Measurements from ENCODE around the gene MRPL39.

The MRPL39 gene

GRCh38 chr21:25608044-25608737, 910 bp upstream of the MRPL39 start:
- no peak for TF ChIP-seq SUZ12 (IDR thresholded peaks at IDR 0.05; ENCODE audit: extremely low read depth, insufficient read depth, insufficient read length)
- TF ChIP-seq ZNF274 (IDR thresholded peaks at IDR 0.05; ENCODE audit: low read depth, low read length) = no peak
- no peak for TF ChIP-seq YY1 (IDR thresholded peaks at IDR 0.05; ENCODE audit: insufficient read depth, insufficient read length)
- peak; percentile 85 for DNase-seq (ENCODE audit: low read depth, low spot score)
- H3K9me3 ChIP-seq (ENCODE audit: insufficient read depth, low read length) = no peaks in the 10 kb centered on the region
- no peaks in the 10 kb centered on the region for H3K27me3 ChIP-seq (ENCODE audit: insufficient read depth, insufficient read length)
- H3K4me1 ChIP-seq (ENCODE audit: insufficient read depth, insufficient read length) = no peaks in the 10 kb centered on the region
- peak overlapping the region; percentile 69 for H3K9ac ChIP-seq (ENCODE audit: insufficient read length, low read depth)
- H3K36me3 ChIP-seq (ENCODE audit: insufficient read depth, insufficient read length, low read length) = peaks cover 31% of the 10 kb centered on the region
- peak overlapping the region; percentile 93 for H3K4me3 ChIP-seq (ENCODE audit: insufficient read length, low read depth)

- TF ChIP-seq ZNF274 (IDR thresholded peaks at IDR 0.05; ENCODE audit: low read depth, low read length) = no peak
- no peak for TF ChIP-seq YY1 (IDR thresholded peaks at IDR 0.05; ENCODE audit: insufficient read depth, insufficient read length)
- no peak for TF ChIP-seq SUZ12 (IDR thresholded peaks at IDR 0.05; ENCODE audit: extremely low read depth, insufficient read depth, insufficient read length)
- Histone ChIP-seq H3K4me3 (ENCODE audit: insufficient read length, low read depth) (no peak overlapping the region), H3K9me3 (ENCODE audit: insufficient read depth, low read length) (no peaks in the 10 kb centered on the region), H3K9ac (ENCODE audit: insufficient read length, low read depth) (no peak overlapping the region), H3K27me3 (ENCODE audit: insufficient read depth, insufficient read length) (no peaks in the 10 kb centered on the region), H3K4me1 (ENCODE audit: insufficient read depth, insufficient read length) (no peaks in the 10 kb centered on the region), H3K36me3 (ENCODE audit: insufficient read depth, insufficient read length, low read length) (peaks cover 87% of the 10 kb centered on the region)
- DNase-seq (ENCODE audit: low read depth, low spot score) = no peak
Measured at GRCh38 chr21:25589887-25590286, 17.4 kb downstream of the MRPL39 start.

- H3K9ac ChIP-seq (ENCODE audit: insufficient read length, low read depth) = no peak overlapping the region
- TF ChIP-seq SUZ12 (IDR thresholded peaks at IDR 0.05; ENCODE audit: extremely low read depth, insufficient read depth, insufficient read length) = no peak
- TF ChIP-seq YY1 (IDR thresholded peaks at IDR 0.05; ENCODE audit: insufficient read depth, insufficient read length) = no peak
- no peak for TF ChIP-seq ZNF274 (IDR thresholded peaks at IDR 0.05; ENCODE audit: low read depth, low read length)
- no peaks in the 10 kb centered on the region for H3K27me3 ChIP-seq (ENCODE audit: insufficient read depth, insufficient read length)
- H3K9me3 ChIP-seq (ENCODE audit: insufficient read depth, low read length) = no peaks in the 10 kb centered on the region
- H3K36me3 ChIP-seq (ENCODE audit: insufficient read depth, insufficient read length, low read length) = peaks cover 66% of the 10 kb centered on the region
- no peak for DNase-seq (ENCODE audit: low read depth, low spot score)
- H3K4me3 ChIP-seq (ENCODE audit: insufficient read length, low read depth) = no peak overlapping the region
- no peaks in the 10 kb centered on the region for H3K4me1 ChIP-seq (ENCODE audit: insufficient read depth, insufficient read length)
Measured at GRCh38 chr21:25586791-25587190, 20.5 kb downstream of the MRPL39 start.

- H3K4me3 ChIP-seq (ENCODE audit: insufficient read length, low read depth) = no peak overlapping the region
Measured at GRCh38 chr21:25586326-25586725, 21.0 kb downstream of the MRPL39 start.

GRCh38 chr21:25584833-25585676, 22.2 kb downstream of the MRPL39 start:
- Histone ChIP-seq H3K4me1 (ENCODE audit: insufficient read depth, insufficient read length) (no peaks in the 10 kb centered on the region), H3K9ac (ENCODE audit: insufficient read length, low read depth) (no peak overlapping the region), H3K36me3 (ENCODE audit: insufficient read depth, insufficient read length, low read length) (peaks cover 55% of the 10 kb centered on the region), H3K4me3 (ENCODE audit: insufficient read length, low read depth) (no peak overlapping the region), H3K27me3 (ENCODE audit: insufficient read depth, insufficient read length) (no peaks in the 10 kb centered on the region), H3K9me3 (ENCODE audit: insufficient read depth, low read length) (no peaks in the 10 kb centered on the region)
- DNase-seq (ENCODE audit: low read depth, low spot score) = no peak
- no peak for TF ChIP-seq YY1 (IDR thresholded peaks at IDR 0.05; ENCODE audit: insufficient read depth, insufficient read length)
- no peak for TF ChIP-seq ZNF274 (IDR thresholded peaks at IDR 0.05; ENCODE audit: low read depth, low read length)
- TF ChIP-seq SUZ12 (IDR thresholded peaks at IDR 0.05; ENCODE audit: extremely low read depth, insufficient read depth, insufficient read length) = no peak

More at GRCh38 chr21:25586326-25586725, 21.0 kb downstream of the MRPL39 start:
- no peak overlapping the region for H3K9ac ChIP-seq (ENCODE audit: insufficient read length, low read depth)
- H3K9me3 ChIP-seq (ENCODE audit: insufficient read depth, low read length) = no peaks in the 10 kb centered on the region
- H3K27me3 ChIP-seq (ENCODE audit: insufficient read depth, insufficient read length) = no peaks in the 10 kb centered on the region
- TF ChIP-seq ZNF274 (IDR thresholded peaks at IDR 0.05; ENCODE audit: low read depth, low read length) (no peak), YY1 (IDR thresholded peaks at IDR 0.05; ENCODE audit: insufficient read depth, insufficient read length) (no peak), SUZ12 (IDR thresholded peaks at IDR 0.05; ENCODE audit: extremely low read depth, insufficient read depth, insufficient read length) (no peak)
- peaks cover 62% of the 10 kb centered on the region for H3K36me3 ChIP-seq (ENCODE audit: insufficient read depth, insufficient read length, low read length)
- H3K4me1 ChIP-seq (ENCODE audit: insufficient read depth, insufficient read length) = no peaks in the 10 kb centered on the region
- no peak for DNase-seq (ENCODE audit: low read depth, low spot score)

- DNase-seq (ENCODE audit: low read depth, low spot score) = no peak
- Histone ChIP-seq H3K36me3 (ENCODE audit: insufficient read depth, insufficient read length, low read length) (peaks cover 43% of the 10 kb centered on the region), H3K9me3 (ENCODE audit: insufficient read depth, low read length) (no peaks in the 10 kb centered on the region), H3K9ac (ENCODE audit: insufficient read length, low read depth) (no peak overlapping the region), H3K4me1 (ENCODE audit: insufficient read depth, insufficient read length) (no peaks in the 10 kb centered on the region), H3K4me3 (ENCODE audit: insufficient read length, low read depth) (no peak overlapping the region), H3K27me3 (ENCODE audit: insufficient read depth, insufficient read length) (no peaks in the 10 kb centered on the region)
- TF ChIP-seq SUZ12 (IDR thresholded peaks at IDR 0.05; ENCODE audit: extremely low read depth, insufficient read depth, insufficient read length) (no peak), YY1 (IDR thresholded peaks at IDR 0.05; ENCODE audit: insufficient read depth, insufficient read length) (no peak), ZNF274 (IDR thresholded peaks at IDR 0.05; ENCODE audit: low read depth, low read length) (no peak)
Measured at GRCh38 chr21:25583370-25584130, 23.7 kb downstream of the MRPL39 start.
